Activated naive CD8-positive, alpha-beta T cell (primary cell): Measurements from ENCODE around the gene LAMB2.
A peak's percentile ranks its signal among the peaks of the same experiment; 100 is the strongest.

Source experiments
- H3K27ac Mint-ChIP-seq: one replicate; pipeline ENCODE4 v1.8.0; 2021; ENCODE audit warnings: mixed read lengths
- H3K27me3 Mint-ChIP-seq: one replicate; pipeline ENCODE4 v1.8.0; 2021; ENCODE audit warnings: mixed read lengths
- H3K36me3 Mint-ChIP-seq: one replicate; pipeline ENCODE4 v1.8.0; 2021; ENCODE audit warnings: mixed read lengths
- H3K4me1 Mint-ChIP-seq: one replicate; pipeline ENCODE4 v1.8.0; 2021; ENCODE audit warnings: low read depth, mixed read lengths
- H3K4me3 Mint-ChIP-seq: one replicate; pipeline ENCODE4 v1.8.0; 2021; ENCODE audit warnings: mild to moderate bottlenecking, mixed read lengths
- H3K9me3 Mint-ChIP-seq: one replicate; pipeline ENCODE4 v1.8.0; 2021; ENCODE audit warnings: low read depth, mixed read lengths

The LAMB2 gene

GRCh38 chr3:49134471-49135265 is 1.8 kb upstream of the LAMB2 start:
- no peaks in the 10 kb centered on the region for H3K36me3 Mint-ChIP-seq
- no peak overlapping the region for H3K4me3 Mint-ChIP-seq
- H3K9me3 Mint-ChIP-seq, result no peaks in the 10 kb centered on the region
- no peak overlapping the region for H3K27ac Mint-ChIP-seq
- peaks cover 2% of the 10 kb centered on the region for H3K4me1 Mint-ChIP-seq
- peaks cover 12% of the 10 kb centered on the region for H3K27me3 Mint-ChIP-seq

DNA sequence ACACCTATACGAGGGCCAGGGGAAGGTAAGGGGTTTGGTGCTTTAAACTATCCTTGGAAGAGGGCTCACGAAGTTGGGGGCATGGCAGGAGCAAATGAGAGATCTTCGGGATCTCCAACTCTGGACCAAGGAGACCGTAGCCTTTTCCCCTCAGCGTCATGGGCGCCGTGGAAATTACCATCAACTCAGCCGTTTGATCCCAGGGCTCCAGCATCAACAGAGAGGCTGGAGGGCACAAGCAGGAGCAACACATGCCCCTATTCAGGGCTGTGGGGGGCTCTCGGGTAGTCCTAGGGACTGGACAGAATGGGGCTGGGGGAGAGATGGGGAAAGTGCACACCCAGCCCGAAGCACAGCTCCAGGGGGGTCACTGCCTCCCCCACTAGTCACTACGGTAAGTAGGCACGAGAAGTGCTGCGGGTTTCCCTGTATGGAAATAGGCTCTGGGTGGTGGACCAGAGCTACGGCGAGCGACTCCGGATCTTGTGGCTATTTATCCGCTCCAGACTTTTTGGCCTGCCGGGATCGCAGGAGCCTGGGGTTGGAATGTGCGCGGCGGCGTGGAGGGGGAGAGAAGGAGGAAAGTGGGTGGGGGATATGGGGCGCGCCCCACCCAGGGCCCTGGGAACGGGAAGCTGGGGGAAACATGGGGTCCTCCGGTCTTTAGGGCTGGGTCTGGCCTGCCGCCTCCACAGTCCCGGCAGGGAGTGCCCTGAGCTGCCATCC is 539 bp upstream of the LAMB2 start:
- Mint-ChIP-seq H3K4me3 (peak overlapping the region; percentile 13), H3K9me3 (no peaks in the 10 kb centered on the region), H3K36me3 (no peaks in the 10 kb centered on the region), H3K27ac (no peak overlapping the region), H3K4me1 (peaks cover 2% of the 10 kb centered on the region), H3K27me3 (peaks cover 12% of the 10 kb centered on the region)

GRCh38 chr3:49132073-49132436 is 795 bp downstream of the LAMB2 start:
- Mint-ChIP-seq H3K27me3 (peaks cover 10% of the 10 kb centered on the region), H3K4me3 (no peak overlapping the region), H3K36me3 (no peaks in the 10 kb centered on the region), H3K4me1 (peaks cover 2% of the 10 kb centered on the region), H3K9me3 (no peaks in the 10 kb centered on the region), H3K27ac (no peak overlapping the region)

DNA sequence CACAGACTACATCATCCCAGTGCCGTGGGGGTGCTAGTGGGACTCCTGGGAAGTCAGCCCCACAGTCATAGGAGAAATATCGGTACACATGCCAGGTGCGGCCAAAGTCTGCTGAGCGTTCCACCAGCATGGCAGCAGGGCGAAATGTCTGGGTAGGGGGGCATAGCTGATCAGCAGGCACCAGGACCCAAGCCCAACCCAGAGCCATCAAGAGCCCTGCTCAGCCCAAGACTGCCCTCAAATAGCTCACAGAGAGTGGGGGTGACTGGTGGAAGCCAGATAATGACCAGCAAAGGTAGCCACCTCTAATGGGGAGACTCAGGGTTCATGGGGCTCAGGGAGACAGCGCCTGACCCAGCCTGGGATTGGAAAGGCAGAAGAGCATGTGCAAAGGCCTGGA is 1.3 kb downstream of the LAMB2 start:
- no peak overlapping the region for H3K27ac Mint-ChIP-seq
- H3K27me3 Mint-ChIP-seq, result peaks cover 10% of the 10 kb centered on the region
- H3K4me3 Mint-ChIP-seq, result no peak overlapping the region
- peaks cover 2% of the 10 kb centered on the region for H3K4me1 Mint-ChIP-seq
- H3K9me3 Mint-ChIP-seq, result no peaks in the 10 kb centered on the region
- no peaks in the 10 kb centered on the region for H3K36me3 Mint-ChIP-seq

GRCh38 chr3:49131040-49131439 is 1.8 kb downstream of the LAMB2 start:
- Mint-ChIP-seq H3K27me3 (peaks cover 10% of the 10 kb centered on the region), H3K9me3 (no peaks in the 10 kb centered on the region), H3K4me1 (peaks cover 2% of the 10 kb centered on the region), H3K4me3 (no peak overlapping the region), H3K36me3 (no peaks in the 10 kb centered on the region), H3K27ac (no peak overlapping the region)

- H3K4me1 Mint-ChIP-seq, result peaks cover 2% of the 10 kb centered on the region
- no peaks in the 10 kb centered on the region for H3K27me3 Mint-ChIP-seq
- H3K36me3 Mint-ChIP-seq, result no peaks in the 10 kb centered on the region
- no peak overlapping the region for H3K4me3 Mint-ChIP-seq
- H3K27ac Mint-ChIP-seq, result no peak overlapping the region
- no peaks in the 10 kb centered on the region for H3K9me3 Mint-ChIP-seq
Measured at GRCh38 chr3:49124991-49125670, 7.7 kb downstream of the LAMB2 start.

GRCh38 chr3:49124203-49124602 is 8.6 kb downstream of the LAMB2 start:
- Mint-ChIP-seq H3K27me3 (no peaks in the 10 kb centered on the region), H3K36me3 (no peaks in the 10 kb centered on the region), H3K4me3 (no peak overlapping the region), H3K4me1 (peaks cover 8% of the 10 kb centered on the region), H3K9me3 (no peaks in the 10 kb centered on the region), H3K27ac (no peak overlapping the region)

DNA sequence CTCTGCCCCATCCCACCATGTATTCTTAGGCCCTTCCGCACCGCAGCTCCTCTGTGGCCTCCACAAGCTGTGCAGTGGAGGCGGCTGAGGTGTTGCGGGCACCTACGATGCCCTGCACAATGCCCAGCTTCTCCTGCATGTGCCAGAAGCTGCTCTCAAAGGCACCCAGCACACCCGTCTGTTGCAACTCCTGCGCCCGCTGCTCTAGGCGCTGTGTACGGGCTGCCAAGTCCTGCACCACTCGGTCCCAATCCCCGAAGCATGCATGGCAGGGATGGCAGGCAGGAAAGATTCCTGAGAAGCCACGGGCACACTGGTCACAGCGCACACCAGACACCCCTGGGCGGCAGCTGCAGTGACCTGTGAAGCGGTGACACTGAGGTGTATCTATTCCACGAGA is 9.2 kb downstream of the LAMB2 start:
- no peak overlapping the region for H3K4me3 Mint-ChIP-seq
- H3K9me3 Mint-ChIP-seq, result no peaks in the 10 kb centered on the region
- H3K27ac Mint-ChIP-seq, result no peak overlapping the region
- H3K36me3 Mint-ChIP-seq, result no peaks in the 10 kb centered on the region
- peaks cover 11% of the 10 kb centered on the region for H3K4me1 Mint-ChIP-seq
- no peaks in the 10 kb centered on the region for H3K27me3 Mint-ChIP-seq

DNA sequence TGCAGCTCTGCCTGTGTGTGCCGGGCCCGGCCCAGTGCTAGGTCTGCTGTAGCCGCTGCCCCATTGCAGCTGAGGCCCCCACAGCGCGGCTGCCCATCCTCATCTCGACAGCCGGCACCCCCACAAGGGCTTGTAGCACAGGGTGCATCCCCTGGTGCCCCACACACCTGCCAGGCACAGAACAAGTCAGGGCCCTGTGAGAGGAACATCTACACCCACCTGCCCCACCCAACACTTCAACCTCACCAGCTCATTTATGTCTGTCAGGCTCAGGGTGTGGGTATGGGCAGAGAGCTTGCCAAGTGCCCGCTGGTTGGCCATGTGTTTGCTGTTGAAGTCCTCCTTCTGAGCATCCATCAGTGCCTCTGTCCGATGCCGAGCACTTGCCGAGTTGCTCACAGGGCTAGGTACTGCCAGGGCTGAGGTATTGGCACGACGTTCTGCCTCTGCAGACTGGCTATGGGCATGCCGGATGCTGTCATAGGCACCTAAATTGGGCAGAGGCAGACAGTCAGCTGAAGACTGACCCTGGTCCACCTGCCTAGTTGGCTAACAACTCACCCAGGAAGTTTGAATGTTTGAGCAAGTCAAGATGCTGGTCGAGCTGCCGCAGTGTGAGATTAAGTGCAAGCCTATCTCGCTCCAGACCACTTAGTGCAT is 9.8 kb downstream of the LAMB2 start:
- no peak overlapping the region for H3K4me3 Mint-ChIP-seq
- H3K36me3 Mint-ChIP-seq, result no peaks in the 10 kb centered on the region
- peaks cover 12% of the 10 kb centered on the region for H3K4me1 Mint-ChIP-seq
- H3K27ac Mint-ChIP-seq, result no peak overlapping the region
- no peaks in the 10 kb centered on the region for H3K27me3 Mint-ChIP-seq
- no peaks in the 10 kb centered on the region for H3K9me3 Mint-ChIP-seq

DNA sequence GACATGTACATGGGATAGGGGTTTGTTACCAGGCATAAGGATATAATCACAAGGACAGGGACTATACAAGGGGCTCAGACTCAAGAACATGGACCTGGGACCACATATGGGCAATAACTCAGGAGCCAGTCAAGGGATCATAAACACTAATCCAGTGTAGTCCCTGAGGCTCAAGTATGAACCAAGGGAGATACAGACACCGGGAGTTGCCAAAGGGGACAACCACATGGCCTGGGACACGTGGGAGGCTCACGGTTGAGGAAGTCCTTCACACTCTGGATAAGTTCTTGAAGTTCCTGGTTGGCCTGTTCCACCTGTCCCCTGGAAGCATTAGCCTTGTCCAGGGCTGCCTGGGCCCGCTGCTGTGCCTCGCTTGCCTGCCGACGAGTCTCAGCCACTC is 10.4 kb downstream of the LAMB2 start:
- Mint-ChIP-seq H3K4me3 (peak overlapping the region; percentile 59), H3K36me3 (no peaks in the 10 kb centered on the region), H3K27me3 (no peaks in the 10 kb centered on the region), H3K9me3 (no peaks in the 10 kb centered on the region), H3K27ac (peak overlapping the region; percentile 87), H3K4me1 (peaks cover 17% of the 10 kb centered on the region)

- peak overlapping the region; percentile 59 for H3K4me3 Mint-ChIP-seq
- peaks cover 19% of the 10 kb centered on the region for H3K4me1 Mint-ChIP-seq
- H3K36me3 Mint-ChIP-seq, result no peaks in the 10 kb centered on the region
- H3K27ac Mint-ChIP-seq, result peak overlapping the region; percentile 87
- H3K9me3 Mint-ChIP-seq, result no peaks in the 10 kb centered on the region
- no peaks in the 10 kb centered on the region for H3K27me3 Mint-ChIP-seq
Measured at GRCh38 chr3:49122022-49122421, 10.8 kb downstream of the LAMB2 start.

- H3K27ac Mint-ChIP-seq, result peak overlapping the region; percentile 87
- no peaks in the 10 kb centered on the region for H3K9me3 Mint-ChIP-seq
- H3K27me3 Mint-ChIP-seq, result no peaks in the 10 kb centered on the region
- H3K4me3 Mint-ChIP-seq, result peak overlapping the region; percentile 90
- peaks cover 19% of the 10 kb centered on the region for H3K4me1 Mint-ChIP-seq
- H3K36me3 Mint-ChIP-seq, result peaks cover 3% of the 10 kb centered on the region
Measured at GRCh38 chr3:49121132-49121736, 11.6 kb downstream of the LAMB2 start.

GRCh38 chr3:49120438-49121131 is 12.3 kb downstream of the LAMB2 start, which contains the start of gene USP19:
Gene USP19 (minus strand): TSS chr3:49120823. CDS start chr3:49119145, 1,678 bp downstream.
- peak within 1 kb of the TSS; percentile 90 for H3K27ac Mint-ChIP-seq
- H3K4me3 Mint-ChIP-seq, result peak within 1 kb of the TSS; percentile 90
- H3K27me3 Mint-ChIP-seq, result no peaks in the 10 kb centered on the region
- no peaks in the 10 kb centered on the region for H3K9me3 Mint-ChIP-seq
- H3K36me3 Mint-ChIP-seq, result peaks cover 3% of the 10 kb centered on the region
- H3K4me1 Mint-ChIP-seq, result peaks cover 19% of the 10 kb centered on the region

- peaks cover 19% of the 10 kb centered on the region for H3K4me1 Mint-ChIP-seq
- H3K36me3 Mint-ChIP-seq, result peaks cover 3% of the 10 kb centered on the region
- H3K4me3 Mint-ChIP-seq, result peak overlapping the region; percentile 90
- H3K27me3 Mint-ChIP-seq, result no peaks in the 10 kb centered on the region
- no peaks in the 10 kb centered on the region for H3K9me3 Mint-ChIP-seq
- H3K27ac Mint-ChIP-seq, result peak overlapping the region; percentile 90
Measured at GRCh38 chr3:49120096-49120437, 12.8 kb downstream of the LAMB2 start.
